Mesenchymal stem cell (in vitro differentiated cells and primary cell): ENCODE measurements around the gene TGFBR1.

Experiments used
- DNase-seq: peaks from one replicate; pipeline ENCODE4 v3.0.0-alpha.2; 2013
- H2AFZ ChIP-seq: one replicate; pipeline ENCODE4 v1.6.1; 2013; ENCODE audit warnings: low read depth, mild to moderate bottlenecking, control low read depth, inconsistent platforms, low read length, moderate library complexity
- H2AK5ac ChIP-seq: 2 replicates; pipeline ENCODE4 v1.6.1; 2013; ENCODE audit warnings: low read length, moderate library complexity, mild to moderate bottlenecking, inconsistent platforms; ENCODE audit not compliant: severe bottlenecking
- H2BK120ac ChIP-seq: one replicate; pipeline ENCODE4 v1.6.1; 2013; ENCODE audit warnings: low read depth, mild to moderate bottlenecking, inconsistent platforms, low read length, moderate library complexity
- H2BK12ac ChIP-seq, 2 experiments: one replicate each; pipeline ENCODE4 v1.6.1; 2013; ENCODE audit warnings: inconsistent platforms in 2 of 2, low read length in 2 of 2, mild to moderate bottlenecking in 2 of 2, moderate library complexity in 2 of 2, control low read depth in 1 of 2
- H2BK15ac ChIP-seq: one replicate; pipeline ENCODE4 v1.6.1; 2013; ENCODE audit warnings: mild to moderate bottlenecking, low read depth, inconsistent platforms; ENCODE audit not compliant: poor library complexity, severe bottlenecking
- H2BK5ac ChIP-seq: 2 replicates; pipeline ENCODE4 v1.6.1; 2013; ENCODE audit warnings: low read depth, mild to moderate bottlenecking, low read length, control low read depth, inconsistent platforms; ENCODE audit not compliant: poor library complexity, severe bottlenecking
- H3K14ac ChIP-seq, 2 experiments: one replicate each; pipeline ENCODE4 v1.6.1; 2013; ENCODE audit warnings: inconsistent platforms in 2 of 2, low read length in 2 of 2, control low read depth in 1 of 2, mild to moderate bottlenecking in 1 of 2, moderate library complexity in 1 of 2
- H3K18ac ChIP-seq, 2 experiments: one replicate each; pipeline ENCODE4 v1.6.1; 2013; ENCODE audit warnings: inconsistent platforms in 2 of 2, low read length in 2 of 2, control low read depth in 1 of 2, low read depth in 1 of 2, mild to moderate bottlenecking in 1 of 2
- H3K23ac ChIP-seq, 2 experiments: one replicate each; pipeline ENCODE4 v1.6.1; 2013; ENCODE audit warnings: inconsistent platforms in 2 of 2, low read length in 2 of 2, mild to moderate bottlenecking in 2 of 2, moderate library complexity in 2 of 2, control low read depth in 1 of 2
- H3K27ac ChIP-seq: 2 replicates; pipeline ENCODE4 v1.5.1; 2013; ENCODE audit warnings: mild to moderate bottlenecking, moderate library complexity, low read length, control low read depth, inconsistent platforms; ENCODE audit not compliant: poor library complexity, severe bottlenecking
- H3K27me3 ChIP-seq, 2 experiments: 2 replicates each; pipeline versions ENCODE4 v1.6.1 to v1.7.0; 2013; ENCODE audit warnings: low read length in 2 of 2, mild to moderate bottlenecking in 2 of 2, moderate library complexity in 2 of 2, control low read depth in 1 of 2, inconsistent platforms in 1 of 2; ENCODE audit not compliant: control insufficient read depth in 1 of 2, insufficient read depth in 1 of 2
- H3K36me3 ChIP-seq, 2 experiments: 2 replicates each; pipeline versions ENCODE4 v1.6.1 to v1.7.0; 2013; ENCODE audit warnings: low read length in 2 of 2, control low read depth in 1 of 2, inconsistent platforms in 1 of 2, low read depth in 1 of 2, mild to moderate bottlenecking in 1 of 2; ENCODE audit not compliant: insufficient read depth in 2 of 2, control insufficient read depth in 1 of 2
- H3K4ac ChIP-seq, 2 experiments: one replicate each; pipeline ENCODE4 v1.6.1; 2013; ENCODE audit warnings: inconsistent platforms in 2 of 2, low read length in 2 of 2, mild to moderate bottlenecking in 2 of 2, moderate library complexity in 2 of 2, control low read depth in 1 of 2, low read depth in 1 of 2
- H3K4me1 ChIP-seq: 2 replicates; pipeline ENCODE4 v1.6.1; 2013; ENCODE audit warnings: low read depth, low read length, control low read depth; ENCODE audit not compliant: control insufficient read depth, insufficient read depth
- H3K4me2 ChIP-seq: 2 replicates; pipeline ENCODE4 v1.6.1; 2013; ENCODE audit warnings: low read length, mild to moderate bottlenecking, inconsistent platforms; ENCODE audit not compliant: poor library complexity, severe bottlenecking
- H3K4me3 ChIP-seq, 2 experiments: 2 replicates each; pipeline versions ENCODE4 v1.5.1 to v1.7.0; 2013; ENCODE audit warnings: low read length in 2 of 2, mild to moderate bottlenecking in 2 of 2, control low read depth in 1 of 2, low read depth in 1 of 2; ENCODE audit not compliant: insufficient read depth in 1 of 2
- H3K79me1 ChIP-seq: replicated peaks from 2 replicates; pipeline ENCODE4 v1.6.1; 2013; ENCODE audit warnings: mild to moderate bottlenecking, control low read depth, low read length, inconsistent platforms; ENCODE audit not compliant: poor library complexity, severe bottlenecking
- H3K9ac ChIP-seq: 2 replicates; pipeline ENCODE4 v1.7.0; 2013; ENCODE audit warnings: mild to moderate bottlenecking, low read length, moderate library complexity
- H3K9me3 ChIP-seq: 2 replicates; pipeline ENCODE4 v1.7.0; 2013; ENCODE audit warnings: mild to moderate bottlenecking, low read length; ENCODE audit not compliant: control insufficient read depth
- H4K8ac ChIP-seq: one replicate; pipeline ENCODE4 v1.6.1; 2013; ENCODE audit warnings: inconsistent platforms, mild to moderate bottlenecking, low read length, moderate library complexity
- H4K91ac ChIP-seq: one replicate; pipeline ENCODE4 v1.6.1; 2013; ENCODE audit warnings: mild to moderate bottlenecking, low read length, inconsistent platforms
- WGBS: methylation state at CpG from one replicate; pipeline ENCODE4 v1.1.7; 2013; ENCODE audit warnings: mixed read lengths; 5-methylcytosine and 5-hydroxymethylcytosine counted together

TGFBR1 gene

DNA sequence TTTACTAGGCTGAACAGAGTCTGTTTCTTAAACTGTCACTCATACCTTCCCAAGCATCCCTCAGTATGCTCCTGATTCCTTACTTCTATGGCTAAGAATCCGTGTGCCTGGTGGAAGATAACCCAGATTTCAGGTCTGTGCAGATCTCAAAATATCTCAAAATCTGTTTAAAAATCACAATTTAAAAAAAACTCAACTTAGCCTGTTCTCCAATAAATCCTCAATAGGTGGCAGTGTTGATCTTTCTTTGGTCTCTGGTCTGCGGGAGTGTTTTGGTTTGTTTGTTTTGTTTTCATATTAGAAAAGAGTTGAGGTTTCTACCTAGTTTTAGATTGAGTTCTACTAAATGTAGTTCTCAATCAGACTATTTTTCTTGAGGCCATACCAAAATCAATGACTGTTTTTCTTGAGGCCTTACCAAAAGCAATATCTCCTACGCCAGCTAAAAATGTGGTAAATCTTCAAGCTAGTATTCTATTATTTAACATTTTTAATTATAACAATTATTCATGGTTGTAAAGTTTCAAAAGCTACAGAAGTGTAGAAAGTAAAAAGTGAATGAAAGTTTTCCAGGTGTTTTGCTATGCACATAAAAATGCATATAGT is 57.9 kb downstream of the TGFBR1 start:
- Histone ChIP-seq H3K23ac (no peak overlapping the region), H3K4me3 (no peak overlapping the region), H3K4ac (no peak overlapping the region), H3K14ac (no peak overlapping the region), H2AFZ (no peak overlapping the region), H2BK12ac (no peak overlapping the region), H3K27ac (no peak overlapping the region), H3K27me3 (peaks cover 0 to 9% of the 10 kb centered on the region in 2 experiments), H2AK5ac (no peak overlapping the region), H2BK120ac (no peak overlapping the region), H3K36me3 (no peaks in the 10 kb centered on the region), H2BK5ac (no peak overlapping the region), H3K4me1 (no peaks in the 10 kb centered on the region), H4K91ac (no peak overlapping the region), H4K8ac (no peak overlapping the region), H2BK15ac (no peak overlapping the region), H3K4me2 (no peak overlapping the region), H3K79me1 (no peaks in the 10 kb centered on the region), H3K18ac (no peak overlapping the region), H3K9ac (peak overlapping the region; percentile 74), H3K9me3 (no peaks in the 10 kb centered on the region)
- 0% methylated on average over 1 of the region's 3 CpGs for WGBS
- DNase-seq, result peak; percentile 59

DNA sequence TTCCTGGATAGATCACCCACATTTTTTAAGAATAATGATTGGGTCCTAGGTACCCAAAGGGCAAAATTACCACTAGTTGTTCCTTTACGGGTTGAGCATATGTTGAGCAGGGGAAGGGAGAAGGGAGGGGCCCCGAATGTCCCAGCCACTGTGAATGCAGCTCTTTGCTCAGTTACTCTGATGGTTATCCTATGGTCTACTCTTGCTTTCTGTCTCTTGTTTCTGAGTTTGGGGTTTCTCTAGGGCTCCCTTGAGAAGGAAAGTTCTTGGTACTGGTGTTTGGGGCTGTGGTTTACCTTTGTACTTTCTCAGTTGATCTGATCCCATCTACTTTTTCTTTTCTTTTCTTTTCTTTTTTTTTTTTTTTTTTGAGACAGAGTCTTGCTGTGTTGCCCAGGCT is 61.2 kb downstream of the TGFBR1 start:
- Histone ChIP-seq H3K14ac (no peak overlapping the region), H3K4me1 (peaks cover 6% of the 10 kb centered on the region), H2BK5ac (no peak overlapping the region), H3K18ac (no peak overlapping the region), H3K23ac (no peak overlapping the region), H3K4ac (no peak overlapping the region), H4K91ac (no peak overlapping the region), H2AFZ (no peak overlapping the region), H3K36me3 (no peaks in the 10 kb centered on the region), H2BK12ac (no peak overlapping the region), H3K4me2 (no peak overlapping the region), H3K4me3 (no peak overlapping the region), H3K9ac (no peak overlapping the region), H2AK5ac (no peak overlapping the region), H3K27me3 (peaks cover 3 to 38% of the 10 kb centered on the region in 2 experiments), H3K9me3 (no peaks in the 10 kb centered on the region), H2BK120ac (no peak overlapping the region), H4K8ac (no peak overlapping the region), H3K27ac (no peak overlapping the region), H3K79me1 (no peaks in the 10 kb centered on the region), H2BK15ac (no peak overlapping the region)
- 91% methylated on average over 2 of the region's 2 CpGs for whole genome bisulfite sequencing
- no peak for DNase-seq

DNA sequence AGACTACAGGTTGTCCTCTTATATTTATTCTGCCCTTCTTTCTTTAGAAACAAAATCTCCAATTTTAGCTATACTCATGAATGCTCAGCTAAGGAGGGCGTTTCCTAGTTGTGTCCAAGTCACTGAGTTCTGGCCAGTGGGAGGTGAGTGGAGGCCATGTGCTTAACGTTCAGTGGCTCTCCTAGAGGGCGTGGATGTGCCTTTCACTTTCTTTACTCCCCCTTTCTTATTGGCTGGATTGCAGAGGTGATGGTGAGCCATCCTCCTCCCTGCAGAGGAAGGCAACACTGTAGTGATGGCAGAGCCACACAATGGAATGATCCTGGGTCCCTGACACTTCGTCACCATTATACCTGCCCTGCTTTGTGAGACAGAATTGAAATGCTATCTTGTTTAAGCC is 62.2 kb downstream of the TGFBR1 start:
- DNase-seq, result no peak
- no peak overlapping the region for H4K8ac ChIP-seq
- no peaks in the 10 kb centered on the region for H3K9me3 ChIP-seq
- no peak overlapping the region for H3K9ac ChIP-seq
- H3K79me1 ChIP-seq, result no peaks in the 10 kb centered on the region
- no peak overlapping the region for H3K4me2 ChIP-seq
- H3K23ac ChIP-seq, result no peak overlapping the region
- no peak overlapping the region for H2BK12ac ChIP-seq
- H3K14ac ChIP-seq, result no peak overlapping the region
- no peak overlapping the region for H3K27ac ChIP-seq
- H2AK5ac ChIP-seq, result no peak overlapping the region
- H3K4me1 ChIP-seq, result peaks cover 9% of the 10 kb centered on the region
- no peaks in the 10 kb centered on the region for H3K36me3 ChIP-seq
- no peak overlapping the region for H2BK15ac ChIP-seq
- H3K27me3 ChIP-seq, result peaks cover 3 to 48% of the 10 kb centered on the region in 2 experiments
- no peak overlapping the region for H3K4ac ChIP-seq
- H2BK120ac ChIP-seq, result no peak overlapping the region
- H3K4me3 ChIP-seq, result no peak overlapping the region
- no peak overlapping the region for H4K91ac ChIP-seq
- H3K18ac ChIP-seq, result no peak overlapping the region
- H2BK5ac ChIP-seq, result no peak overlapping the region
- WGBS, result 65% methylated on average over 3 of the region's 4 CpGs
- H2AFZ ChIP-seq, result no peak overlapping the region

DNA sequence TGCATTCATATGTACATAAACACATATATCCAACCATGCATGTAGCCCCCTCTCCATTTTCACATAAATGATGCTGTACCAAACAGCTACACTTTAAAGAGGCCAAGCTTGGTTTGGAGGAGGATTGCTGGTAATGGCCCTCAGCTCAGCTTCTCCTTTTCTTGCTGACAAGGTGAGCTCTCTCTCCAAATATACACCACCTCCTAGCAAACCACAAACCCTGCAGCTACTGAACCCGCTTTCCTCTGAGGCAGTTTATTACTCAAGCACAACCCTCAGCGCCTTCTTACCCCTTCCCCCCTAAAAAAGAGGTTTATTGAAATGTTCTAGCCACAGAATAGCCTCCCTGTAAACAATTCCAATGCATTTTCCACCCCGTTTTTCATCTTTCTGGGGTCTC is 62.8 kb downstream of the TGFBR1 start:
- no peak overlapping the region for H3K4me2 ChIP-seq
- H3K27me3 ChIP-seq, result peaks cover 3 to 53% of the 10 kb centered on the region in 2 experiments
- no peak overlapping the region for H3K4me3 ChIP-seq
- H2AK5ac ChIP-seq, result no peak overlapping the region
- H2BK5ac ChIP-seq, result no peak overlapping the region
- H3K9ac ChIP-seq, result no peak overlapping the region
- no peaks in the 10 kb centered on the region for H3K36me3 ChIP-seq
- H3K14ac ChIP-seq, result no peak overlapping the region
- H2BK120ac ChIP-seq, result no peak overlapping the region
- H3K4me1 ChIP-seq, result peaks cover 13% of the 10 kb centered on the region
- H2BK15ac ChIP-seq, result no peak overlapping the region
- H3K27ac ChIP-seq, result no peak overlapping the region
- no peak overlapping the region for H4K8ac ChIP-seq
- no peaks in the 10 kb centered on the region for H3K79me1 ChIP-seq
- 71% methylated on average over 3 of the region's 3 CpGs for WGBS
- DNase-seq, result no peak
- no peak overlapping the region for H3K23ac ChIP-seq
- H4K91ac ChIP-seq, result no peak overlapping the region
- H2AFZ ChIP-seq, result no peak overlapping the region
- H2BK12ac ChIP-seq, result no peak overlapping the region
- H3K9me3 ChIP-seq, result no peaks in the 10 kb centered on the region
- H3K18ac ChIP-seq, result no peak overlapping the region
- H3K4ac ChIP-seq, result no peak overlapping the region
